Calu3 (cell line): ENCODE data around the gene LRP8. TPM values are rescaled to one million over a fixed set of nuclear protein-coding genes. Genes with fewer than 3 reads are reported as not detected.

ENCODE experiments used
- BruUV-seq: library from RNA; stranded (reverse); fragments of 400-500 nt; replicated peaks from 2 replicates; lab custom pipeline; 2021; lab: Mats Ljungman, UMichigan
- CTCF ChIA-PET: fragments of 300-600 bp; sonication (Branson Sonifier 250); formaldehyde crosslinking; loops from one replicate; lab custom pipeline; 2022; ENCODE audit warnings: antibody characterized with exemption; lab: Charles Lee
- DNase-seq: peaks from one replicate; pipeline ENCODE4 v3.0.0; 2022
- H3K27ac Mint-ChIP-seq: one replicate; pipeline ENCODE4 v1.8.0; 2022; ENCODE audit warnings: mixed read lengths; ENCODE audit not compliant: unreplicated experiment
- H3K27me3 Mint-ChIP-seq: one replicate; pipeline ENCODE4 v1.8.0; 2022; ENCODE audit warnings: mixed read lengths; ENCODE audit not compliant: unreplicated experiment
- H3K36me3 Mint-ChIP-seq: one replicate; pipeline ENCODE4 v1.8.0; 2022; ENCODE audit warnings: mild to moderate bottlenecking, moderate library complexity, mixed read lengths; ENCODE audit not compliant: insufficient read depth, unreplicated experiment
- H3K4me1 Mint-ChIP-seq: one replicate; pipeline ENCODE4 v1.8.0; 2022; ENCODE audit warnings: mild to moderate bottlenecking, low read depth, mixed read lengths; ENCODE audit not compliant: unreplicated experiment
- H3K4me3 Mint-ChIP-seq: one replicate; pipeline ENCODE4 v1.8.0; 2022; ENCODE audit warnings: mild to moderate bottlenecking, low read depth, moderate library complexity, mixed read lengths; ENCODE audit not compliant: unreplicated experiment
- H3K9me3 Mint-ChIP-seq: one replicate; pipeline ENCODE4 v1.8.0; 2022; ENCODE audit warnings: low read depth, mixed read lengths; ENCODE audit not compliant: unreplicated experiment
- CTCF ChIP-seq: fragments of 200-600 bp; IDR thresholded peaks from one replicate; pipeline ENCODE4 v1.8.0; 2022; ENCODE audit warnings: antibody characterized with exemption; ENCODE audit not compliant: unreplicated experiment
- intact Hi-C: fragments of 100-400 bp; cut with micrococcal nuclease; formaldehyde crosslinking; loops from one replicate; pipeline ENCODE4 v1.10.0; 2022; ENCODE audit not compliant: unreplicated experiment
- total RNA-seq: library from RNA; stranded (reverse); gene quantifications from 2 replicates; pipeline ENCODE4 v1.2.3, GENCODE V29; 2022

Gene LRP8
- total RNA-seq, 1 experiment from 2014 or later, result 104 TPM

- no peak for TF ChIP-seq CTCF
- peaks cover 43% of the 10 kb centered on the region for H3K27me3 Mint-ChIP-seq
- CTCF ChIA-PET, result no interaction called here
Observed at GRCh38 chr1:53368314-53369033, 40.6 kb upstream of the LRP8 start.

GRCh38 chr1:53367503-53368313 is 39.8 kb upstream of the LRP8 start:
- intact Hi-C loops, result no loop called here
- Mint-ChIP-seq H3K9me3 (no peaks in the 10 kb centered on the region), H3K27ac (no peak overlapping the region), H3K27me3 (peaks cover 51% of the 10 kb centered on the region), H3K36me3 (no peaks in the 10 kb centered on the region), H3K4me3 (no peak overlapping the region), H3K4me1 (no peaks in the 10 kb centered on the region)
- no TSS peak for BruUV-seq
- DNase-seq, result no peak
- CTCF ChIA-PET, result interaction anchor here (0.6 kb wide), 1 partner anchor 23 kb away, joined by 3 read pairs; no protein-coding TSS in a partner anchor
- no peak for TF ChIP-seq CTCF

More at GRCh38 chr1:53368314-53369033, 40.6 kb upstream of the LRP8 start:
- H3K27ac Mint-ChIP-seq, result no peak overlapping the region
- H3K36me3 Mint-ChIP-seq, result no peaks in the 10 kb centered on the region
- no peak overlapping the region for H3K4me3 Mint-ChIP-seq
- intact Hi-C loops, result no loop called here
- no peaks in the 10 kb centered on the region for H3K9me3 Mint-ChIP-seq
- DNase-seq, result no peak
- BruUV-seq, result no TSS peak
- H3K4me1 Mint-ChIP-seq, result no peaks in the 10 kb centered on the region

GRCh38 chr1:53366901-53367502 is 39.1 kb upstream of the LRP8 start:
- no TSS peak for BruUV-seq
- TF ChIP-seq CTCF, result no peak
- no peaks in the 10 kb centered on the region for H3K4me1 Mint-ChIP-seq
- intact Hi-C loops, result no loop called here
- H3K36me3 Mint-ChIP-seq, result no peaks in the 10 kb centered on the region
- H3K27ac Mint-ChIP-seq, result no peak overlapping the region
- no peak overlapping the region for H3K4me3 Mint-ChIP-seq
- peaks cover 58% of the 10 kb centered on the region for H3K27me3 Mint-ChIP-seq
- CTCF ChIA-PET, result interaction anchor here (0.6 kb wide), 1 partner anchor 24 kb away, joined by 3 read pairs; no protein-coding TSS in a partner anchor
- H3K9me3 Mint-ChIP-seq, result no peaks in the 10 kb centered on the region
- no peak for DNase-seq

GRCh38 chr1:53365437-53366063 is 37.7 kb upstream of the LRP8 start:
- Mint-ChIP-seq H3K4me1 (no peaks in the 10 kb centered on the region), H3K27me3 (peaks cover 66% of the 10 kb centered on the region), H3K4me3 (no peak overlapping the region), H3K9me3 (no peaks in the 10 kb centered on the region), H3K36me3 (no peaks in the 10 kb centered on the region), H3K27ac (no peak overlapping the region)
- CTCF ChIA-PET, result interaction anchor here (0.7 kb wide), 1 partner anchor 716 kb away, joined by 3 read pairs; no protein-coding TSS in a partner anchor
- intact Hi-C loops, result no loop called here
- DNase-seq, result no peak
- no TSS peak for BruUV-seq
- TF ChIP-seq CTCF, result no peak
